Heart left ventricle (tissue), 13 donors: ENCODE data around the gene FDXACB1.

Source experiments
- POLR2A ChIP-seq, 2 donors: fragments of 450-650 bp; IDR thresholded peaks; one replicate each; pipeline ENCODE4 v1.6.1; 2017; ENCODE audit warnings: antibody characterized with exemption in 2 of 2, mild to moderate bottlenecking in 2 of 2, moderate library complexity in 2 of 2
- TF ChIP-seq, protein P1 (sequence below), 12 donors: fragments of 200-600 bp; sonication (generic) in 4 of 12; IDR thresholded peaks; one replicate each; pipeline versions ENCODE4 v1.5.0 to v1.8.0; 2018 to 2022; ENCODE audit warnings: antibody characterized with exemption in 12 of 12, mild to moderate bottlenecking in 5 of 12
- donor health status: ischemic (EF 13 %, LVEDD 7.1; RV severe dilation, severe dysfunction).
- donor health status: DM: no; HTN: yes; CAD: no.
- donor health status: DM: no; HTN: no; CAD: no.
- donor health status: ischemic (EF 25% LVEDD 6.9; RV normal size, moderate dysfunction).
- donor health status: ischemic (EF 25% LVEDD 5.7; RV mildly dilated, moderate dysfunction).
- donor health status: ischemic (EF 35%, LVEDD 5.7; RV mildly dilated, moderate dysfunction).
- donor health status: nonischemic (EF 11% LVEDD 7.7; RV severe dilation, severe dysfunction).
- donor health status: DM: yes; HTN: yes; CAD: no.
- donor health status: PGD.
- donor health status: ischemic (EF 29% LVEDD 5.4; RV normal size, mild dysfunction).
- donor health status: nonischemic (EF 23%, LVEDD 6.1; RV moderate dilation, normal function).

GRCh38 chr11:111838054-111838453 lies 40.9 kb downstream of the FDXACB1 start:
- no peak for TF ChIP-seq POLR2A (IDR thresholded peaks at IDR 0.05)
- TF ChIP-seq, protein P1, sequence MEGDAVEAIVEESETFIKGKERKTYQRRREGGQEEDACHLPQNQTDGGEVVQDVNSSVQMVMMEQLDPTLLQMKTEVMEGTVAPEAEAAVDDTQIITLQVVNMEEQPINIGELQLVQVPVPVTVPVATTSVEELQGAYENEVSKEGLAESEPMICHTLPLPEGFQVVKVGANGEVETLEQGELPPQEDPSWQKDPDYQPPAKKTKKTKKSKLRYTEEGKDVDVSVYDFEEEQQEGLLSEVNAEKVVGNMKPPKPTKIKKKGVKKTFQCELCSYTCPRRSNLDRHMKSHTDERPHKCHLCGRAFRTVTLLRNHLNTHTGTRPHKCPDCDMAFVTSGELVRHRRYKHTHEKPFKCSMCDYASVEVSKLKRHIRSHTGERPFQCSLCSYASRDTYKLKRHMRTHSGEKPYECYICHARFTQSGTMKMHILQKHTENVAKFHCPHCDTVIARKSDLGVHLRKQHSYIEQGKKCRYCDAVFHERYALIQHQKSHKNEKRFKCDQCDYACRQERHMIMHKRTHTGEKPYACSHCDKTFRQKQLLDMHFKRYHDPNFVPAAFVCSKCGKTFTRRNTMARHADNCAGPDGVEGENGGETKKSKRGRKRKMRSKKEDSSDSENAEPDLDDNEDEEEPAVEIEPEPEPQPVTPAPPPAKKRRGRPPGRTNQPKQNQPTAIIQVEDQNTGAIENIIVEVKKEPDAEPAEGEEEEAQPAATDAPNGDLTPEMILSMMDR (IDR thresholded peaks at IDR 0.05), result no peak
